ENCODE measurements around the gene PEX11G. TPM values are rescaled to one million over a fixed set of nuclear protein-coding genes. Genes with fewer than 3 reads are reported as not detected.

Gene PEX11G
- total and polyA plus RNA-seq, 9 of the 15 experiments (the other 6 are each of a cell fraction or from before 2014, with no cell fraction given) = 0.07 to 3.2 (median 0.70) TPM; not detected in 1

DNA sequence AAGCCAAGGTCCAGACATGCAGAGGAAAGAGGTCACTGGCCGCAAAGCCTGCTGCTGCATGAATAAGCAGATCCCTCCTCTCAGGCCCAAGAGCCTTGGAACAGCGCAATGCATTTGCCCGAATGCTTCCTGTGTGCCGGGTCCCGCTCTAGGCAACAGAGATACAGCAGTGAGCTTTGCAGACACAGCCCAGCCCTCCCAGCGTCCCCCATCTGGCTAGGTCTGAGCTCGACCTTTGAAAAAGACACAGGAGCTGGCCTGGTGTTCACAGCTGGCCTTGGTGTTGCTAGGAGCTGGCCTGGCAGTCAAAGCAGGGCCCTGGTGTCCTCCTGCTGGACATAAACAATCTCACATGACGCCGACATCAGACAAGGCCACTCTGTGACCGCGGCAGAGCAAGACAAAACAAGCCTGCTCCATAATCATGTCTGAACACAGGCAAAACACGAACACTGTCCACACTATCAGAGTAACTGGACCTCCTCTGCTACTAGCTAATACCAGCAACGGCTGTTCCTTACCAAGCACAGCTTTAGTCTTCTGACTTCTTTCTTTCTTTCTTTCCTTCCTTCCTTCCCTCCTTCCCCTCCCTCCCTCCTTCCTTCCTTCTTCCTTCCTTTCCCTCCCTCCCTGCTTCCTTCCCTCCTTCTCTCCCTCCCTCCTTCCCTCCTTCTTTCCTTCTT, 5.7 kb upstream of the PEX11G start (continued):
- TF ChIP-seq, protein P1, sequence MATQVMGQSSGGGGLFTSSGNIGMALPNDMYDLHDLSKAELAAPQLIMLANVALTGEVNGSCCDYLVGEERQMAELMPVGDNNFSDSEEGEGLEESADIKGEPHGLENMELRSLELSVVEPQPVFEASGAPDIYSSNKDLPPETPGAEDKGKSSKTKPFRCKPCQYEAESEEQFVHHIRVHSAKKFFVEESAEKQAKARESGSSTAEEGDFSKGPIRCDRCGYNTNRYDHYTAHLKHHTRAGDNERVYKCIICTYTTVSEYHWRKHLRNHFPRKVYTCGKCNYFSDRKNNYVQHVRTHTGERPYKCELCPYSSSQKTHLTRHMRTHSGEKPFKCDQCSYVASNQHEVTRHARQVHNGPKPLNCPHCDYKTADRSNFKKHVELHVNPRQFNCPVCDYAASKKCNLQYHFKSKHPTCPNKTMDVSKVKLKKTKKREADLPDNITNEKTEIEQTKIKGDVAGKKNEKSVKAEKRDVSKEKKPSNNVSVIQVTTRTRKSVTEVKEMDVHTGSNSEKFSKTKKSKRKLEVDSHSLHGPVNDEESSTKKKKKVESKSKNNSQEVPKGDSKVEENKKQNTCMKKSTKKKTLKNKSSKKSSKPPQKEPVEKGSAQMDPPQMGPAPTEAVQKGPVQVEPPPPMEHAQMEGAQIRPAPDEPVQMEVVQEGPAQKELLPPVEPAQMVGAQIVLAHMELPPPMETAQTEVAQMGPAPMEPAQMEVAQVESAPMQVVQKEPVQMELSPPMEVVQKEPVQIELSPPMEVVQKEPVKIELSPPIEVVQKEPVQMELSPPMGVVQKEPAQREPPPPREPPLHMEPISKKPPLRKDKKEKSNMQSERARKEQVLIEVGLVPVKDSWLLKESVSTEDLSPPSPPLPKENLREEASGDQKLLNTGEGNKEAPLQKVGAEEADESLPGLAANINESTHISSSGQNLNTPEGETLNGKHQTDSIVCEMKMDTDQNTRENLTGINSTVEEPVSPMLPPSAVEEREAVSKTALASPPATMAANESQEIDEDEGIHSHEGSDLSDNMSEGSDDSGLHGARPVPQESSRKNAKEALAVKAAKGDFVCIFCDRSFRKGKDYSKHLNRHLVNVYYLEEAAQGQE (IDR thresholded peaks at IDR 0.05; ENCODE audit: borderline replicate concordance) = peak; percentile 28; the same call in 1 of the 2 replicates
- TF ChIP-seq, protein P1 (CRISPR knock-in tag; IDR thresholded peaks at IDR 0.05; ENCODE audit: low read depth) = 0 out of 2 replicates have a peak, but pooled peaks have one; percentile 40
- TF ChIP-seq PURB (CRISPR knock-in tag; IDR thresholded peaks at IDR 0.05; ENCODE audit: low read depth) (no peak), ILF3 (IDR thresholded peaks at IDR 0.05; ENCODE audit: borderline replicate concordance) (no peak), FOXA3 (CRISPR knock-in tag; conservative IDR thresholded peaks at IDR 0.05 in 1 of 2, IDR thresholded peaks at IDR 0.05 in 1 of 2) (no peak), NRF1 (conservative IDR thresholded peaks at IDR 0.05 in 1 of 2, IDR thresholded peaks at IDR 0.05 in 1 of 2) (peak; percentile 22 to 43; a peak in 2 of 4 replicates), DDX20 (tag; IDR thresholded peaks at IDR 0.05; ENCODE audit: low read depth) (no peak)
- TF ChIP-seq, protein P2, sequence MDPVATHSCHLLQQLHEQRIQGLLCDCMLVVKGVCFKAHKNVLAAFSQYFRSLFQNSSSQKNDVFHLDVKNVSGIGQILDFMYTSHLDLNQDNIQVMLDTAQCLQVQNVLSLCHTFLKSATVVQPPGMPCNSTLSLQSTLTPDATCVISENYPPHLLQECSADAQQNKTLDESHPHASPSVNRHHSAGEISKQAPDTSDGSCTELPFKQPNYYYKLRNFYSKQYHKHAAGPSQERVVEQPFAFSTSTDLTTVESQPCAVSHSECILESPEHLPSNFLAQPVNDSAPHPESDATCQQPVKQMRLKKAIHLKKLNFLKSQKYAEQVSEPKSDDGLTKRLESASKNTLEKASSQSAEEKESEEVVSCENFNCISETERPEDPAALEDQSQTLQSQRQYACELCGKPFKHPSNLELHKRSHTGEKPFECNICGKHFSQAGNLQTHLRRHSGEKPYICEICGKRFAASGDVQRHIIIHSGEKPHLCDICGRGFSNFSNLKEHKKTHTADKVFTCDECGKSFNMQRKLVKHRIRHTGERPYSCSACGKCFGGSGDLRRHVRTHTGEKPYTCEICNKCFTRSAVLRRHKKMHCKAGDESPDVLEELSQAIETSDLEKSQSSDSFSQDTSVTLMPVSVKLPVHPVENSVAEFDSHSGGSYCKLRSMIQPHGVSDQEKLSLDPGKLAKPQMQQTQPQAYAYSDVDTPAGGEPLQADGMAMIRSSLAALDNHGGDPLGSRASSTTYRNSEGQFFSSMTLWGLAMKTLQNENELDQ (CRISPR knock-in tag; IDR thresholded peaks at IDR 0.05; ENCODE audit: borderline replicate concordance) = no peak
- TF ChIP-seq, protein P3, sequence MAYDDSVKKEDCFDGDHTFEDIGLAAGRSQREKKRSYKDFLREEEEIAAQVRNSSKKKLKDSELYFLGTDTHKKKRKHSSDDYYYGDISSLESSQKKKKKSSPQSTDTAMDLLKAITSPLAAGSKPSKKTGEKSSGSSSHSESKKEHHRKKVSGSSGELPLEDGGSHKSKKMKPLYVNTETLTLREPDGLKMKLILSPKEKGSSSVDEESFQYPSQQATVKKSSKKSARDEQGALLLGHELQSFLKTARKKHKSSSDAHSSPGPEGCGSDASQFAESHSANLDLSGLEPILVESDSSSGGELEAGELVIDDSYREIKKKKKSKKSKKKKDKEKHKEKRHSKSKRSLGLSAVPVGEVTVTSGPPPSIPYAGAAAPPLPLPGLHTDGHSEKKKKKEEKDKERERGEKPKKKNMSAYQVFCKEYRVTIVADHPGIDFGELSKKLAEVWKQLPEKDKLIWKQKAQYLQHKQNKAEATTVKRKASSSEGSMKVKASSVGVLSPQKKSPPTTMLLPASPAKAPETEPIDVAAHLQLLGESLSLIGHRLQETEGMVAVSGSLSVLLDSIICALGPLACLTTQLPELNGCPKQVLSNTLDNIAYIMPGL (CRISPR knock-in tag; IDR thresholded peaks at IDR 0.05) = no peak
- TF ChIP-seq, protein P4, sequence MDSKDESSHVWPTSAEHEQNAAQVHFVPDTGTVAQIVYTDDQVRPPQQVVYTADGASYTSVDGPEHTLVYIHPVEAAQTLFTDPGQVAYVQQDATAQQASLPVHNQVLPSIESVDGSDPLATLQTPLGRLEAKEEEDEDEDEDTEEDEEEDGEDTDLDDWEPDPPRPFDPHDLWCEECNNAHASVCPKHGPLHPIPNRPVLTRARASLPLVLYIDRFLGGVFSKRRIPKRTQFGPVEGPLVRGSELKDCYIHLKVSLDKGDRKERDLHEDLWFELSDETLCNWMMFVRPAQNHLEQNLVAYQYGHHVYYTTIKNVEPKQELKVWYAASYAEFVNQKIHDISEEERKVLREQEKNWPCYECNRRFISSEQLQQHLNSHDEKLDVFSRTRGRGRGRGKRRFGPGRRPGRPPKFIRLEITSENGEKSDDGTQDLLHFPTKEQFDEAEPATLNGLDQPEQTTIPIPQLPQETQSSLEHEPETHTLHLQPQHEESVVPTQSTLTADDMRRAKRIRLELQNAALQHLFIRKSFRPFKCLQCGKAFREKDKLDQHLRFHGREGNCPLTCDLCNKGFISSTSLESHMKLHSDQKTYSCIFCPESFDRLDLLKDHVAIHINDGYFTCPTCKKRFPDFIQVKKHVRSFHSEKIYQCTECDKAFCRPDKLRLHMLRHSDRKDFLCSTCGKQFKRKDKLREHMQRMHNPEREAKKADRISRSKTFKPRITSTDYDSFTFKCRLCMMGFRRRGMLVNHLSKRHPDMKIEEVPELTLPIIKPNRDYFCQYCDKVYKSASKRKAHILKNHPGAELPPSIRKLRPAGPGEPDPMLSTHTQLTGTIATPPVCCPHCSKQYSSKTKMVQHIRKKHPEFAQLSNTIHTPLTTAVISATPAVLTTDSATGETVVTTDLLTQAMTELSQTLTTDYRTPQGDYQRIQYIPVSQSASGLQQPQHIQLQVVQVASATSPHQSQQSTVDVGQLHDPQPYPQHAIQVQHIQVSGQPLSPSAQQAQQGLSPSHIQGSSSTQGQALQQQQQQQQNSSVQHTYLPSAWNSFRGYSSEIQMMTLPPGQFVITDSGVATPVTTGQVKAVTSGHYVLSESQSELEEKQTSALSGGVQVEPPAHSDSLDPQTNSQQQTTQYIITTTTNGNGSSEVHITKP (IDR thresholded peaks at IDR 0.05; ENCODE audit: partially characterized antibody) = no peak

All from K562 (cell line).